ENCODE measurements around the gene MAP3K4. TPM values are rescaled to one million over a fixed set of nuclear protein-coding genes. Genes with fewer than 3 reads are reported as not detected.

Gene MAP3K4
- polyA plus RNA-seq, 1 experiment = 12.7 TPM

DNA sequence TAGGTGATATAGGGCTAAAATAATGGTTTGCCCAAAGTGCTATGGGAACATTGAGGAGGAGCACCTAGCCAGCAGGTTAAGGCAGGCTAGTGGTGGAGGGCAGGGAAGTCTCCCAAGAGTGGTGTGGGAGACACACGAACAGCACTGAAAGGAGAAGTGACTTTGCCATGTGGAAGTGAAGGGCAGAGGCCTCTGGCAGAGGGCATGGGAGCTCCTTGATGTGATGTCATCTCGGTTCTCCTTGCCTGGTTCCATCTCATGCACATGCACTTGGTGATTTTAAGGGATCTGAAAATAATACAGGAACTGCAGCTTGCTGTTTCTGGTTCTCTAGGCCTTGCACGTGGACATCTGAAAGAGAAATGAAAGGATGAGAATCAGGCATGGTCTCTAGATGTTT, 4.7 kb upstream of the MAP3K4 start:
- POLR2A ChIA-PET = no interaction called here
- Histone ChIP-seq H3K9me3 (ENCODE audit: control insufficient read depth, insufficient read depth, low read length) (peaks cover 12% of the 10 kb centered on the region; the same call in 1 of the 2 replicates), H3K27ac (ENCODE audit: low read depth, low read length) (no peak overlapping the region), H3K4me3 (ENCODE audit: low read depth, low read length) (no peak overlapping the region), H3K27me3 (ENCODE audit: control insufficient read depth, insufficient read depth, low read length) (no peaks in the 10 kb centered on the region)
- CTCF ChIA-PET = interaction anchor here (0.7 to 1.5 kb wide), 3 partner anchors 56 to 387 kb away, joined by 3 read pairs; no protein-coding TSS in a partner anchor
- DNase-seq (ENCODE audit: low read depth, low spot score) = no peak
- TF ChIP-seq CTCF (IDR thresholded peaks at IDR 0.05; ENCODE audit: low read depth, low read length) = no peak

DNA sequence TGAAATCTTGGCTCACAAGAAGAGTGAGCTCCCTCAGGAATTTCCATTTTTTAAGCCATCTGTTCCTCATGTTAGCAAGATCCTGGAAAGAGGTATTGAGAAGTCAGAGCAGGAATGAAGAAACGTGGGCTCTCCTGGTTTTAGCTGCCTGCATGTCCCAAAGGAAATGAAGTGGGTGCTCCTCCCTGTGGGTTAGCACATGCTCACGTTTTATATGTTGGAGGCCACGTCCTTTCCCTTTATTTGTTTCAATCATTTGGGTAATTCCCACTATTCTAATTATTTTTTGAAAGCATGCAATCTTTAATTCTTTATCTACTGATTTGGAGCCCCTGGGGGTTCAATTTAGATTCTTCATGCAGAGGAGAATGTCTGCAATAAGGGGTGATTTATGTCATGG, 4.3 kb upstream of the MAP3K4 start:
- Histone ChIP-seq H3K27ac (ENCODE audit: low read depth, low read length) (no peak overlapping the region), H3K27me3 (ENCODE audit: control insufficient read depth, insufficient read depth, low read length) (no peaks in the 10 kb centered on the region), H3K9me3 (ENCODE audit: control insufficient read depth, insufficient read depth, low read length) (peaks cover 12% of the 10 kb centered on the region), H3K4me3 (ENCODE audit: low read depth, low read length) (no peak overlapping the region)
- POLR2A ChIA-PET = no interaction called here
- DNase-seq (ENCODE audit: low read depth, low spot score) = no peak
- CTCF ChIA-PET = interaction anchor here (0.7 to 1.5 kb wide), 3 partner anchors 56 to 387 kb away, joined by 3 read pairs; no protein-coding TSS in a partner anchor
- no peak for TF ChIP-seq CTCF (IDR thresholded peaks at IDR 0.05; ENCODE audit: low read depth, low read length)

GRCh38 chr6:160990847-160991405, 643 bp upstream of the MAP3K4 start:
- Histone ChIP-seq H3K27me3 (ENCODE audit: control insufficient read depth, insufficient read depth, low read length) (no peaks in the 10 kb centered on the region), H3K9me3 (ENCODE audit: control insufficient read depth, insufficient read depth, low read length) (no peaks in the 10 kb centered on the region; the same call in 1 of the 2 replicates), H3K4me3 (ENCODE audit: low read depth, low read length) (peak overlapping the region; percentile 84), H3K27ac (ENCODE audit: low read depth, low read length) (peak overlapping the region; percentile 52)
- POLR2A ChIA-PET = interaction anchor here (0.9 to 1.5 kb wide), 2 partner anchors 12 to 60 kb away, joined by 4 to 7 read pairs; no protein-coding TSS in a partner anchor
- CTCF ChIA-PET = interaction anchor here (0.7 to 10.9 kb wide), 7 partner anchors 10 to 472 kb away, joined by 3 to 99 read pairs (median 8); no protein-coding TSS in a partner anchor
- no peak for TF ChIP-seq CTCF (IDR thresholded peaks at IDR 0.05; ENCODE audit: low read depth, low read length)
- DNase-seq (ENCODE audit: low read depth, low spot score) = no peak

- peak overlapping the region; percentile 84 for H3K4me3 ChIP-seq (ENCODE audit: low read depth, low read length)
- CTCF ChIA-PET = interaction anchor here (0.6 to 10.9 kb wide), 28 partner anchors 9 to 473 kb away, joined by 3 to 99 read pairs (median 4); no protein-coding TSS in a partner anchor
- peak overlapping the region; percentile 75 for H3K27ac ChIP-seq (ENCODE audit: low read depth, low read length)
- TF ChIP-seq CTCF (IDR thresholded peaks at IDR 0.05; ENCODE audit: low read depth, low read length) = peak; percentile 84
- no peak for DNase-seq (ENCODE audit: low read depth, low spot score)
- H3K27me3 ChIP-seq (ENCODE audit: control insufficient read depth, insufficient read depth, low read length) = no peaks in the 10 kb centered on the region
- no peaks in the 10 kb centered on the region; the same call in 1 of the 2 replicates for H3K9me3 ChIP-seq (ENCODE audit: control insufficient read depth, insufficient read depth, low read length)
- POLR2A ChIA-PET = interaction anchor here (0.9 to 1.5 kb wide), 4 partner anchors 13 to 63 kb away, joined by 3 to 7 read pairs (median 4); no protein-coding TSS in a partner anchor
These were observed 751 bp downstream of the MAP3K4 start for GRCh38 chr6:160992061-160992979.
